Endothelial cell of umbilical vein (primary cell): ENCODE results near the gene PPP2R5A. TPM values are rescaled to one million over a fixed set of nuclear protein-coding genes. Genes with fewer than 3 reads are reported as not detected.

Source experiments
- BruUV-seq: library from RNA; stranded (reverse); fragments of 400-500 nt; replicated peaks from 2 replicates; lab custom pipeline; 2021; lab: Mats Ljungman, UMichigan
- CTCF ChIA-PET: fragments of 300-600, 350-600 bp; sonication (Branson Sonifier 250); formaldehyde crosslinking; loops from one replicate; lab custom pipeline; 2021; ENCODE audit warnings: antibody characterized with exemption, inconsistent platforms; lab: Charles Lee
- POLR2A ChIA-PET: fragments of 300-600, 350-600 bp; sonication (Branson Sonifier 250); formaldehyde crosslinking; loops from one replicate; lab custom pipeline; 2021; ENCODE audit warnings: antibody characterized with exemption, inconsistent platforms; lab: Charles Lee
- DNase-seq: peaks from one replicate; pipeline ENCODE4 v3.0.0-alpha.2; 2011; ENCODE audit warnings: low read depth, low spot score
- FAIRE-seq: peaks from 2 replicates; lab custom pipeline; 2011; peaks lifted over from hg19 to GRCh38; lab: Jason Lieb, UNC
- H2AFZ ChIP-seq: 2 replicates; pipeline ENCODE4 v1.6.0; 2012; ENCODE audit warnings: low read depth, low read length, control low read depth, inconsistent platforms
- H3K27ac ChIP-seq: 2 replicates; pipeline ENCODE4 v1.5.1; 2011; ENCODE audit warnings: low read depth, mild to moderate bottlenecking, control low read depth, low read length, moderate library complexity; ENCODE audit not compliant: insufficient read depth
- H3K27me3 ChIP-seq, 2 experiments: 2 replicates each; pipeline versions ENCODE4 v1.6.0 to v1.6.1; 2011; ENCODE audit warnings: low read length in 2 of 2, mixed read lengths in 1 of 2; ENCODE audit not compliant: control insufficient read depth in 2 of 2, insufficient read depth in 2 of 2
- H3K36me3 ChIP-seq, 2 experiments: 2 replicates in 1 of 2; 3 replicates in 1 of 2; pipeline ENCODE4 v1.5.1; 2011; ENCODE audit warnings: low read length in 2 of 2, mild to moderate bottlenecking in 1 of 2, moderate library complexity in 1 of 2; ENCODE audit not compliant: control insufficient read depth in 2 of 2, insufficient read depth in 2 of 2; ENCODE audit errors: extremely low read depth in 1 of 2
- H3K4me1 ChIP-seq: 3 replicates; pipeline ENCODE4 v1.5.1; 2011; ENCODE audit warnings: mild to moderate bottlenecking, low read length; ENCODE audit not compliant: control insufficient read depth, insufficient read depth; ENCODE audit errors: extremely low read depth
- H3K4me2 ChIP-seq: 2 replicates; pipeline ENCODE4 v1.6.1; 2011; ENCODE audit warnings: low read length, control low read depth, mixed read lengths; ENCODE audit not compliant: insufficient read depth
- H3K4me3 ChIP-seq, 3 experiments: fragments of 200-600 bp in 1 of 3; sonication (generic), shearing (Covaris generic) in 1 of 3; replicated peaks in 1 of 3; 2 replicates each; pipeline ENCODE4 v1.5.1; 2011 to 2016; ENCODE audit warnings: control low read depth in 3 of 3, low read length in 3 of 3, mild to moderate bottlenecking in 2 of 3, inconsistent platforms in 1 of 3, low read depth in 1 of 3, moderate library complexity in 1 of 3; ENCODE audit not compliant: insufficient read depth in 1 of 3
- H3K79me2 ChIP-seq: 2 replicates; pipeline ENCODE4 v1.6.0; 2012; ENCODE audit warnings: low read length, inconsistent platforms; ENCODE audit not compliant: control insufficient read depth, insufficient read depth
- H3K9ac ChIP-seq: replicated peaks from 2 replicates; pipeline ENCODE3; 2011; ENCODE audit warnings: low read length, control low read depth; ENCODE audit not compliant: insufficient read depth; ENCODE audit errors: extremely low read depth
- H3K9me1 ChIP-seq: replicated peaks from 3 replicates; pipeline ENCODE4 v1.6.0; 2011; ENCODE audit warnings: mild to moderate bottlenecking, low read length; ENCODE audit not compliant: control insufficient read depth, insufficient read depth; ENCODE audit errors: extremely low read depth
- H3K9me3 ChIP-seq: replicated peaks from 2 replicates; pipeline ENCODE4 v1.5.1; 2012; ENCODE audit warnings: low read length, inconsistent platforms; ENCODE audit not compliant: control insufficient read depth, insufficient read depth
- H4K20me1 ChIP-seq: replicated peaks from 2 replicates; pipeline ENCODE3; 2011; ENCODE audit warnings: mild to moderate bottlenecking, low read length; ENCODE audit not compliant: control insufficient read depth, insufficient read depth; ENCODE audit errors: extremely low read depth
- EZH2 ChIP-seq: IDR thresholded peaks from 2 replicates; pipeline ENCODE4 v1.6.1; 2012; ENCODE audit warnings: borderline replicate concordance, low read depth, mild to moderate bottlenecking, moderate library complexity, low read length, inconsistent platforms; ENCODE audit not compliant: severe bottlenecking
- FOS ChIP-seq: IDR thresholded peaks from 2 replicates; pipeline ENCODE4 v1.6.1; 2011; ENCODE audit warnings: mild to moderate bottlenecking, low read length, moderate library complexity, borderline replicate concordance; ENCODE audit not compliant: insufficient read depth
- JUN ChIP-seq: IDR thresholded peaks from 2 replicates; pipeline ENCODE4 v1.6.1; 2011; ENCODE audit warnings: borderline replicate concordance, low read depth; ENCODE audit not compliant: insufficient read length, insufficient read depth
- MYC ChIP-seq: IDR thresholded peaks from one replicate; pipeline ENCODE4 v1.6.1; 2011; ENCODE audit warnings: mild to moderate bottlenecking, low read depth, low read length
- POLR2A ChIP-seq: IDR thresholded peaks from 2 replicates; pipeline ENCODE4 v1.6.1; 2012; ENCODE audit warnings: low read depth, mild to moderate bottlenecking, control low read depth, low read length
- POLR2AphosphoS5 ChIP-seq: IDR thresholded peaks from 2 replicates; pipeline ENCODE4 v1.6.1; 2012; ENCODE audit warnings: low read depth, mild to moderate bottlenecking, control low read depth, low read length, moderate library complexity; ENCODE audit not compliant: insufficient read depth
- dilution Hi-C: fragments of 300-500 bp; cut with MboI; formaldehyde crosslinking; loops from one replicate; pipeline ENCODE4 v1.15.0; 2019; ENCODE audit warnings: low sequenced_read_pairs; ENCODE audit not compliant: extremely low pct_ligation_motif_present
- intact Hi-C: fragments of 100-400 bp; cut with micrococcal nuclease; formaldehyde crosslinking; loops from one replicate; pipeline ENCODE4 v1.10.0; 2022
- polyA plus RNA-seq, 4 experiments: library from polyadenylated mRNA; depleted of rRNA in 3 of 4; stranded (reverse) in 3 of 4; unstranded in 1 of 4; fragments of >200 nt; gene quantifications; 2 replicates each; pipeline versions ENCODE4 v1.2.1 to v1.2.3, GENCODE V29; 2011 to 2012; ENCODE audit warnings: missing spikeins in 1 of 4
- total RNA-seq: library from RNA; stranded (reverse); gene quantifications from 2 replicates; pipeline ENCODE4 v1.2.3, GENCODE V29; 2021
- TF ChIP-seq, protein P1 (sequence below), 2 donors: IDR thresholded peaks; 1 replicate in 1 of 2; 2 replicates in 1 of 2; pipeline ENCODE4 v1.5.1; 2011; ENCODE audit warnings: low read length in 2 of 2, mild to moderate bottlenecking in 2 of 2, moderate library complexity in 2 of 2, control low read depth in 1 of 2, inconsistent platforms in 1 of 2, low read depth in 1 of 2; ENCODE audit not compliant: insufficient read depth in 1 of 2; ENCODE audit errors: extremely low read depth in 1 of 2

The PPP2R5A gene
- total and polyA plus RNA-seq, 2 donors (not counting 3 experiments of a cell fraction or from before 2014, with no cell fraction given): 11.9 to 34.5 TPM

GRCh38 chr1:212401042-212401441 lies 115.8 kb downstream of the PPP2R5A start:
- CTCF ChIA-PET: no interaction called here

More at GRCh38 chr1:212401042-212401441, 115.8 kb downstream of the PPP2R5A start:
- no TSS peak for BruUV-seq
- dilution Hi-C loops (no loop called here), intact Hi-C loops (no loop called here)
- TF ChIP-seq, protein P1, sequence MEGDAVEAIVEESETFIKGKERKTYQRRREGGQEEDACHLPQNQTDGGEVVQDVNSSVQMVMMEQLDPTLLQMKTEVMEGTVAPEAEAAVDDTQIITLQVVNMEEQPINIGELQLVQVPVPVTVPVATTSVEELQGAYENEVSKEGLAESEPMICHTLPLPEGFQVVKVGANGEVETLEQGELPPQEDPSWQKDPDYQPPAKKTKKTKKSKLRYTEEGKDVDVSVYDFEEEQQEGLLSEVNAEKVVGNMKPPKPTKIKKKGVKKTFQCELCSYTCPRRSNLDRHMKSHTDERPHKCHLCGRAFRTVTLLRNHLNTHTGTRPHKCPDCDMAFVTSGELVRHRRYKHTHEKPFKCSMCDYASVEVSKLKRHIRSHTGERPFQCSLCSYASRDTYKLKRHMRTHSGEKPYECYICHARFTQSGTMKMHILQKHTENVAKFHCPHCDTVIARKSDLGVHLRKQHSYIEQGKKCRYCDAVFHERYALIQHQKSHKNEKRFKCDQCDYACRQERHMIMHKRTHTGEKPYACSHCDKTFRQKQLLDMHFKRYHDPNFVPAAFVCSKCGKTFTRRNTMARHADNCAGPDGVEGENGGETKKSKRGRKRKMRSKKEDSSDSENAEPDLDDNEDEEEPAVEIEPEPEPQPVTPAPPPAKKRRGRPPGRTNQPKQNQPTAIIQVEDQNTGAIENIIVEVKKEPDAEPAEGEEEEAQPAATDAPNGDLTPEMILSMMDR (IDR thresholded peaks at IDR 0.05; ENCODE audit: extremely low read depth in 1 of 2, insufficient read depth in 1 of 2, low read depth in 1 of 2, low read length in 2 of 2): no peak
- TF ChIP-seq POLR2AphosphoS5 (no peak), EZH2 (no peak), JUN (no peak), FOS (no peak), POLR2A (no peak), MYC (no peak)
- Histone ChIP-seq H3K9ac (no peak overlapping the region), H3K9me1 (no peaks in the 10 kb centered on the region), H3K4me3 (no peak overlapping the region), H2AFZ (no peak overlapping the region), H3K4me2 (no peak overlapping the region), H3K36me3 (no peaks in the 10 kb centered on the region), H3K79me2 (no peaks in the 10 kb centered on the region), H4K20me1 (no peaks in the 10 kb centered on the region), H3K27ac (no peak overlapping the region), H3K9me3 (no peaks in the 10 kb centered on the region), H3K27me3 (no peaks in the 10 kb centered on the region), H3K4me1 (peaks cover 4% of the 10 kb centered on the region)
- FAIRE-seq (no peak), DNase-seq (no peak)
- POLR2A ChIA-PET: no interaction called here
